Astrocyte (in vitro differentiated cells and primary cell): ENCODE measurements around the gene BRI3.

ENCODE experiments used
- CTCF ChIP-seq: IDR thresholded peaks from 2 replicates; pipeline ENCODE4 v1.5.1; 2011; ENCODE audit warnings: low read depth, mild to moderate bottlenecking, inconsistent platforms, low read length, moderate library complexity; ENCODE audit not compliant: insufficient read depth
- EZH2 ChIP-seq: IDR thresholded peaks from 2 replicates; pipeline ENCODE4 v1.6.1; 2012; ENCODE audit warnings: mild to moderate bottlenecking, low read length, inconsistent platforms; ENCODE audit not compliant: insufficient read depth

GRCh38 chr7:98288064-98288823 is 6.8 kb downstream of the BRI3 start:
- no peak for TF ChIP-seq EZH2
- no peak for TF ChIP-seq CTCF
